ENCODE data around the gene CPAMD8. TPM values are rescaled to one million over a fixed set of nuclear protein-coding genes. Genes with fewer than 3 reads are reported as not detected.
"Not testable (repeated sequence)": the region's sequence is repeated elsewhere in the genome, so short reads cannot be mapped to it uniquely, and the experiment has no call there.

The CPAMD8 gene
- total RNA-seq, 4 donors from 2014 or later, result 6.0 to 15.6 (median 7.6) TPM

GRCh38 chr19:16998635-16999194 lies 27.9 kb downstream of the CPAMD8 start:
- in situ Hi-C loops (cut with MboI; ENCODE audit: low sequenced_read_pairs in 4 of 4), result no loop called here
- H3K4me3 ChIP-seq, result no peak overlapping the region
- H3K27me3 ChIP-seq, result no peaks in the 10 kb centered on the region
- H3K36me3 ChIP-seq, result no peaks in the 10 kb centered on the region
- no peak for TF ChIP-seq CTCF (IDR thresholded peaks at IDR 0.05 in 4 of 5, conservative IDR thresholded peaks at IDR 0.05 in 1 of 5)
- no peak for TF ChIP-seq POLR2A (IDR thresholded peaks at IDR 0.05)
- H3K27ac ChIP-seq, result no peak overlapping the region
- peaks cover 0 to 7% (median 3%) of the 10 kb centered on the region in 3 donors for H3K9me3 ChIP-seq
- H3K4me1 ChIP-seq, result no peaks in the 10 kb centered on the region
- ATAC-seq, result no peak
- no peak for DNase-seq
- intact Hi-C loops (cut with DNase I; ENCODE audit: low total_unique reads), result no loop called here

- H3K9me3 ChIP-seq; H3K27me3 ChIP-seq; intact Hi-C loops (cut with DNase I; ENCODE audit: low total_unique reads); ATAC-seq; DNase-seq; H3K4me1 ChIP-seq; in situ Hi-C loops (cut with MboI; ENCODE audit: low sequenced_read_pairs in 4 of 4); H3K4me3 ChIP-seq; H3K36me3 ChIP-seq; H3K27ac ChIP-seq: not testable (repeated sequence)
Observed at GRCh38 chr19:16996838-16997490, 29.6 kb downstream of the CPAMD8 start.

GRCh38 chr19:16988661-16989060 lies 37.9 kb downstream of the CPAMD8 start:
- Histone ChIP-seq H3K36me3 (no peaks in the 10 kb centered on the region), H3K27ac (no peak overlapping the region), H3K27me3 (peaks cover 0 to 3% (median 0%) of the 10 kb centered on the region in 3 donors), H3K4me1 (peaks cover 0 to 4% of the 10 kb centered on the region in 2 donors), H3K9me3 (no peaks in the 10 kb centered on the region), H3K4me3 (no peak overlapping the region)
- intact Hi-C loops (cut with DNase I; ENCODE audit: low total_unique reads), result no loop called here
- DNase-seq (no peak), ATAC-seq (no peak)
- TF ChIP-seq POLR2A (IDR thresholded peaks at IDR 0.05) (no peak), CTCF (IDR thresholded peaks at IDR 0.05 in 4 of 5, conservative IDR thresholded peaks at IDR 0.05 in 1 of 5) (no peak)
- in situ Hi-C loops (cut with MboI; ENCODE audit: low sequenced_read_pairs in 4 of 4), result no loop called here

GRCh38 chr19:16985403-16985802 lies 41.2 kb downstream of the CPAMD8 start:
- no peak for DNase-seq
- intact Hi-C loops (cut with DNase I; ENCODE audit: low total_unique reads) (no loop called here), in situ Hi-C loops (cut with MboI; ENCODE audit: low sequenced_read_pairs in 4 of 4) (no loop called here)
- TF ChIP-seq POLR2A (IDR thresholded peaks at IDR 0.05) (no peak), CTCF (IDR thresholded peaks at IDR 0.05 in 4 of 5, conservative IDR thresholded peaks at IDR 0.05 in 1 of 5) (no peak)
- no peak overlapping the region for H3K27ac ChIP-seq
- no peak overlapping the region for H3K4me3 ChIP-seq
- H3K36me3 ChIP-seq, result no peaks in the 10 kb centered on the region
- peaks cover 0 to 4% of the 10 kb centered on the region in 2 donors for H3K4me1 ChIP-seq
- no peaks in the 10 kb centered on the region for H3K9me3 ChIP-seq
- no peak for ATAC-seq
- peaks cover 0 to 3% (median 0%) of the 10 kb centered on the region in 3 donors for H3K27me3 ChIP-seq

- DNase-seq; H3K4me3 ChIP-seq; H3K36me3 ChIP-seq; in situ Hi-C loops (cut with MboI; ENCODE audit: low sequenced_read_pairs in 4 of 4); intact Hi-C loops (cut with DNase I; ENCODE audit: low total_unique reads); H3K27me3 ChIP-seq; H3K27ac ChIP-seq; ATAC-seq; H3K4me1 ChIP-seq; H3K9me3 ChIP-seq: not testable (repeated sequence)
Observed at GRCh38 chr19:16982586-16982985, 44.0 kb downstream of the CPAMD8 start.
